Sigmoid colon (tissue), 7 donors: ENCODE measurements around the gene MRS2. TPM values are rescaled to one million over a fixed set of nuclear protein-coding genes. Genes with fewer than 3 reads are reported as not detected.

Experiments used
- DNase-seq: peaks from one replicate; pipeline ENCODE4 v3.0.0-alpha.2; 2019
- H3K27ac ChIP-seq, 4 donors: fragments of 200-600 bp; sonication (generic); one replicate each; pipeline ENCODE4 v1.5.1; 2016 to 2019; ENCODE audit warnings: mild to moderate bottlenecking in 1 of 4
- H3K27me3 ChIP-seq, 3 donors: fragments of 200-600 bp; sonication (generic); one replicate each; pipeline ENCODE4 v1.5.1; 2019; ENCODE audit warnings: mild to moderate bottlenecking in 1 of 3
- H3K36me3 ChIP-seq, 4 donors: fragments of 200-600 bp; sonication (generic); one replicate each; pipeline ENCODE4 v1.5.1; 2016 to 2019
- H3K4me1 ChIP-seq, 4 donors: fragments of 200-600 bp; sonication (generic); one replicate each; pipeline ENCODE4 v1.5.1; 2017 to 2019
- H3K4me3 ChIP-seq, 4 donors: fragments of 200-600 bp; sonication (generic); one replicate each; pipeline ENCODE4 v1.5.1; 2017 to 2019; ENCODE audit warnings: mild to moderate bottlenecking in 2 of 4, moderate library complexity in 1 of 4
- H3K9me3 ChIP-seq, 4 donors: fragments of 200-600 bp in 3 of 4; sonication (generic) in 3 of 4; one replicate each; pipeline versions ENCODE4 v1.5.1 to v1.6.1; 2013 to 2019
- EP300 ChIP-seq, 4 donors: sonication (generic); formaldehyde crosslinking; IDR thresholded peaks; one replicate each; pipeline ENCODE4 v1.6.1; 2017; ENCODE audit warnings: antibody characterized with exemption in 4 of 4
- POLR2A ChIP-seq, 2 donors: fragments of 450-650 bp; IDR thresholded peaks; one replicate each; pipeline ENCODE4 v1.6.1; 2016; ENCODE audit warnings: antibody characterized with exemption in 2 of 2, mild to moderate bottlenecking in 2 of 2, moderate library complexity in 2 of 2
- POLR2AphosphoS5 ChIP-seq, 4 donors: sonication (generic); formaldehyde crosslinking; IDR thresholded peaks; one replicate each; pipeline ENCODE4 v1.6.1; 2017; ENCODE audit warnings: antibody characterized with exemption in 4 of 4
- WGBS, 2 donors: extraction: QIAGEN DNeasy Blood & Tissue Kit; methylation state at CpG; one replicate each; pipeline ENCODE4 v1.1.7; 2013; 5-methylcytosine and 5-hydroxymethylcytosine counted together
- intact Hi-C: fragments of 100-400 bp; cut with DNase I; formaldehyde crosslinking; loops from one replicate; pipeline ENCODE4 v1.15.1; 2023
- polyA plus RNA-seq, 3 donors: library from polyadenylated mRNA; stranded (reverse); fragments of 200-250 nt; gene quantifications; one replicate each; pipeline ENCODE4 v1.2.3, GENCODE V29; 2013
- total RNA-seq, 4 donors: library from RNA; depleted of rRNA; stranded (reverse); fragments of >200 nt; gene quantifications; one replicate each; pipeline ENCODE4 v1.1.0, GENCODE V29; 2016
- TF ChIP-seq, protein P1 (sequence below), 4 experiments: fragments of 450-650 bp in 3 of 4; fragments of 200-600 bp in 1 of 4; IDR thresholded peaks; one replicate each; pipeline ENCODE4 v1.5.1; 2016 to 2019; ENCODE audit warnings: antibody characterized with exemption in 4 of 4, mild to moderate bottlenecking in 3 of 4, moderate library complexity in 2 of 4
- donor health status: healthy with polysubstance abuse.
- donor health status: Bipolar disorder and iron deficiency.
- donor health status: healthy.

The MRS2 gene
- total and polyA plus RNA-seq, 7 donors, result 9.0 to 33.5 (median 21.4) TPM

DNA sequence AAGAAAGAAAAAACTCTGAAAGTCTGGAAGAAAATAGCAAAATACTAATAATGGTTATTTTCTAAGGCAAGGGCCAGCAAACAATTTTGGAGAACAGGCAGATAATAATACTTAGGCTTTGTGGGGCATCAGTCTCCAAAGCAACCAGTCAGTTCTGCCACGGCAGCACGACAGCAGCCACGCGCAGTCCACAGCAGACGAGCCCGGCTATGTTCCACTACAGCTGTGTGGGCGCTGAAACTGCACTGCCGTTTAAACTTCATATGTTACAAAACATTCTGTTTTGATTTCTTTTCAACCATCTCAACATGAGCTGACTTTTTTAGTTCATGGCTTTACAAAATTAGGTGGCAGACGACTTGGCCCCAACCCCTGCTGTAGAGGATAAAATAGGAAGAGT, 29.9 kb downstream of the MRS2 start:
- TF ChIP-seq, protein P1, sequence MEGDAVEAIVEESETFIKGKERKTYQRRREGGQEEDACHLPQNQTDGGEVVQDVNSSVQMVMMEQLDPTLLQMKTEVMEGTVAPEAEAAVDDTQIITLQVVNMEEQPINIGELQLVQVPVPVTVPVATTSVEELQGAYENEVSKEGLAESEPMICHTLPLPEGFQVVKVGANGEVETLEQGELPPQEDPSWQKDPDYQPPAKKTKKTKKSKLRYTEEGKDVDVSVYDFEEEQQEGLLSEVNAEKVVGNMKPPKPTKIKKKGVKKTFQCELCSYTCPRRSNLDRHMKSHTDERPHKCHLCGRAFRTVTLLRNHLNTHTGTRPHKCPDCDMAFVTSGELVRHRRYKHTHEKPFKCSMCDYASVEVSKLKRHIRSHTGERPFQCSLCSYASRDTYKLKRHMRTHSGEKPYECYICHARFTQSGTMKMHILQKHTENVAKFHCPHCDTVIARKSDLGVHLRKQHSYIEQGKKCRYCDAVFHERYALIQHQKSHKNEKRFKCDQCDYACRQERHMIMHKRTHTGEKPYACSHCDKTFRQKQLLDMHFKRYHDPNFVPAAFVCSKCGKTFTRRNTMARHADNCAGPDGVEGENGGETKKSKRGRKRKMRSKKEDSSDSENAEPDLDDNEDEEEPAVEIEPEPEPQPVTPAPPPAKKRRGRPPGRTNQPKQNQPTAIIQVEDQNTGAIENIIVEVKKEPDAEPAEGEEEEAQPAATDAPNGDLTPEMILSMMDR (IDR thresholded peaks at IDR 0.05), result no peak
- TF ChIP-seq POLR2A (IDR thresholded peaks at IDR 0.05), result no peak
- TF ChIP-seq POLR2AphosphoS5 (IDR thresholded peaks at IDR 0.05), result no peak
- TF ChIP-seq EP300 (IDR thresholded peaks at IDR 0.05), result no peak
- Histone ChIP-seq H3K27me3 (no peaks in the 10 kb centered on the region), H3K27ac (no peak overlapping the region), H3K36me3 (peaks cover 0 to 31% (median 0%) of the 10 kb centered on the region in 4 donors), H3K4me3 (no peak overlapping the region), H3K9me3 (no peaks in the 10 kb centered on the region), H3K4me1 (peaks cover 0 to 5% (median 0%) of the 10 kb centered on the region in 4 donors)
- intact Hi-C loops, result loop anchor here (5.0 to 10.0 kb wide), 2 partner anchors 90 to 282 kb away; partner anchors contain the start of gene C6orf62
- DNase-seq, result no peak
- 85 to 93% methylated on average over 9 of the region's 9 CpGs for WGBS, 2 donors

DNA sequence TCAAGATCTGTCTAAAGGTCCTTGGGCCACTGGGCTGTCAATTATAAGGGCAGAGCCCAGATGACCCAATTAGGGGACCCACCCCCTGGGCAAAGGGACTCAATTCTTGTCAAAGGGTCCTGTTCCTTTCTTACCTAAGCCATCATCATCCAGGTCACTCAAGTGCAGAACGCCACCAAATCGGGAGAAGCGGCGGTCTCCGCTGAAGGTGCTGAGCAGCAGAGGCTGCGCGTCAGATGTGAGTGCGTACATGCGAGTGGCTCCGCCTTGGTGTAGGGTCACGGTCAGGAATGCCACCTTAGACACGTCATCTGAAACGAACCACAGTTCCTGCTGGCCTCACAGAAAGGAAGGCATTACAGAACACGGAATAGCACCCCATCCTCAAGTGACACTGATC, 34.2 kb downstream of the MRS2 start:
- WGBS, 2 donors, result 90 to 97% methylated on average over 14 of the region's 14 CpGs
- no peaks in the 10 kb centered on the region for H3K9me3 ChIP-seq
- intact Hi-C loops, result loop anchor here (10.0 kb wide), 1 partner anchor 278 kb away; the partner anchor contains the start of gene C6orf62
- no peak overlapping the region for H3K27ac ChIP-seq
- no peaks in the 10 kb centered on the region for H3K27me3 ChIP-seq
- no peak for DNase-seq
- H3K4me1 ChIP-seq, result no peaks in the 10 kb centered on the region
- TF ChIP-seq, protein P1 (IDR thresholded peaks at IDR 0.05), result no peak
- TF ChIP-seq POLR2AphosphoS5 (IDR thresholded peaks at IDR 0.05), result no peak
- TF ChIP-seq POLR2A (IDR thresholded peaks at IDR 0.05), result no peak
- no peak for TF ChIP-seq EP300 (IDR thresholded peaks at IDR 0.05)
- H3K4me3 ChIP-seq, result no peak overlapping the region
- peaks cover 0 to 31% (median 0%) of the 10 kb centered on the region in 4 donors for H3K36me3 ChIP-seq

DNA sequence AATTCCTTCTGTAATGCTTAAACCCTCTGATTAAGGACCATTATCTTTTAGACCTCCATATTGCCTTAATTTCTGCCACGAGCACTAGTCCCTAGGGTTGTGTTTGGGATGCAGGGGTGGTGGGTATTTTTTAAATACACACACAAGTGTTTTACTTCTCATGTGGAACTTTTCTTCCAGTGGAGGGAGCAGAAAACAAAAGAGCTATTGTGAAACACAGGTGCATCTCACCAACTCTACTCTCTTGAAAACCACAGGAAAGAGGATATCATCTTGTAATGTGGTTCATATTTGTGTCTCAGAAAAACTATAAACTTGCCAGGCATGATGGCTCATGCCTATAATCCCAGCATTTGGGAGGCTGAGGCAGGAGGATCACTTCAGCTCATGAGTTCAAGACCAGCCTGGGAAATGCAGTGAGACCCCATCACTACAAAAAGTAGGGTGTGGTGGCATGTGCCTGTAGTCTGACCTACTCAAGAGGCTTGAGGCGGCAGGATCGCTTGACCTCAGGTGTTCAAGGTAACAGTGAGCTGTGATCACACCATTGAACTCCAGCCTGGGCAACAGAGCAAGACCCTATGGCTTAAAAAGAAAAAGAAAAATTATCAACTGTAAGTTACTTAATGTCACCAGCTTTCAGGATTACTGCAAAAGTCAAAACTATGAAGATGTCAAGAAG, 37.3 kb downstream of the MRS2 start:
- Histone ChIP-seq H3K4me1 (no peaks in the 10 kb centered on the region), H3K9me3 (no peaks in the 10 kb centered on the region), H3K4me3 (no peak overlapping the region), H3K27me3 (no peaks in the 10 kb centered on the region), H3K36me3 (peaks cover 0 to 19% (median 0%) of the 10 kb centered on the region in 4 donors), H3K27ac (no peak overlapping the region)
- no peak for TF ChIP-seq EP300 (IDR thresholded peaks at IDR 0.05)
- no peak for TF ChIP-seq POLR2A (IDR thresholded peaks at IDR 0.05)
- TF ChIP-seq, protein P1 (IDR thresholded peaks at IDR 0.05), result no peak
- TF ChIP-seq POLR2AphosphoS5 (IDR thresholded peaks at IDR 0.05), result no peak
- intact Hi-C loops, result loop anchor here (10.0 kb wide), 1 partner anchor 275 kb away; the partner anchor contains the start of gene C6orf62
- 86 to 92% methylated on average over 3 of the region's 3 CpGs for WGBS, 2 donors
- DNase-seq, result no peak

DNA sequence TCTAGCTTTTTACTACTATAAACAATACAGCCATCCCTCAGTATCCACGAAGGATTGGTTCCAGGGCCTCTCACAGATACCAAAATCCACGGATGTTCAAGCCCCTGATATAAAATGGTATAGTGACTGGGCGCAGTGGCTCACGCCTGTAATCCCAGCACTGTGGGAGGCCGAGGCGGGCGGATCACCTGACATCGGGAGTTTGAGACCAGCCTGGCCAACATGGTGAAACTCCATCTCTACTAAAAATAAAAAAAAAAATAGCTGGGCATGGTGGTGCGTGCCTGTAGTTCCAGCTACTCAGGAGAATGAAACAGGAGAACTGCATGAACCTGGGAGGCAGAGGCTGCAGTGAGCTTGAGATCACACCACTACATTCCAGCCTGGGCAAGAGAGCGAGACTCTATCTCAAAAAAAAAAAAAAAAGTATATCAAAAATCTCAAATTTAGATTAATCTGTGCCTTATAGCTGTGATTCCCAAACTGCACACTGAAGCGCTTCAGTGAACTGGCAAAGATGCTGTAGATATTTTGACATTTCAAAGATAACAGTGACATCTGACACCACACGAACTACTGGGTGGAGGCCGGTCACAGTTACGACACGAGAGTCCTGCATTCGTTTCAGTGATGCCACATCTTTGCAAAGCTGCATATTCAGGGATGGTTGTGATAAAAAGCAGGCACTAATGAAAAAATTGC, 38.3 kb downstream of the MRS2 start:
- 85 to 93% methylated on average over 16 of the region's 16 CpGs for WGBS, 2 donors
- peaks cover 0 to 12% (median 0%) of the 10 kb centered on the region in 4 donors for H3K36me3 ChIP-seq
- intact Hi-C loops, result no loop called here
- TF ChIP-seq EP300 (IDR thresholded peaks at IDR 0.05) (no peak), POLR2A (IDR thresholded peaks at IDR 0.05) (no peak), POLR2AphosphoS5 (IDR thresholded peaks at IDR 0.05) (no peak)
- TF ChIP-seq, protein P1 (IDR thresholded peaks at IDR 0.05), result no peak
- no peak overlapping the region for H3K27ac ChIP-seq
- H3K9me3 ChIP-seq, result no peaks in the 10 kb centered on the region
- H3K4me3 ChIP-seq, result no peak overlapping the region
- DNase-seq, result no peak
- no peaks in the 10 kb centered on the region for H3K27me3 ChIP-seq
- H3K4me1 ChIP-seq, result no peaks in the 10 kb centered on the region
